ENCODE measurements around the gene NCKAP5. TPM values are rescaled to one million over a fixed set of nuclear protein-coding genes. Genes with fewer than 3 reads are reported as not detected.

NCKAP5 gene
- total and polyA plus RNA-seq, 2 experiments from 2014 or later: 0.65 to 0.86 TPM

DNA sequence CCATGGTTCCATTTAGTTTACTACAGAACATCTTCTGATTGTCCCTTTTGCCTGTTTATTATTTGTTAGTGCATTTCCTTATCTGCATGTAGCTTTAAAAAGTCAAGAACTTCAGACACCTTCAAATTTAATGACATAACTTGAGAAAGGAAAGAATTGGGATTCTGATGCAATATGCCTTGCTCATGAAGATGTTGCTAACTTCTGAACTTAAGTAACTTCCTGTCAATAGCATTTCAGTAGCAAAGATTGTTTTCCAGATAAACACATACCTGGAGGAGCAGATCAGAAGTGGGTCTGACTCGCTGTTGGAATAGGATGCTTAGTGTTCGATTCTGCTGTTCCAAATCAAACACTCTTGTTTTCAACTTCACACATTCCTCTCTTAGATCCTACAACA lies 708.0 kb downstream of the NCKAP5 start:
- WGBS, 2 experiments (ENCODE audit: low coverage in 1 of 2, low lambda C conversion rate in 2 of 2, missing lambda C conversion rate in 2 of 2): 76 to 90% methylated on average over 2 of the region's 2 CpGs
- no peak overlapping the region for H3K4me2 ChIP-seq (ENCODE audit: unreplicated experiment)

GRCh38 chr2:132859590-132859989 lies 708.7 kb downstream of the NCKAP5 start:
- Histone ChIP-seq H3K4me1 (ENCODE audit: insufficient read depth) (no peaks in the 10 kb centered on the region), H3K4me2 (ENCODE audit: unreplicated experiment) (no peak overlapping the region), H3K9me2 (ENCODE audit: insufficient read depth) (no peaks in the 10 kb centered on the region), H3K36me3 (ENCODE audit: low read depth) (no peaks in the 10 kb centered on the region), H3K9ac (no peak overlapping the region), H3F3A (ENCODE audit: insufficient read depth) (no peaks in the 10 kb centered on the region), H3K79me2 (ENCODE audit: insufficient read depth) (no peaks in the 10 kb centered on the region), H2AFZ (no peak overlapping the region), H3K27me3 (replicated peaks; ENCODE audit: insufficient read depth) (no peaks in the 10 kb centered on the region), H3K27ac (no peak overlapping the region), H3K9me3 (ENCODE audit: low read depth) (no peaks in the 10 kb centered on the region), H3K4me3 (no peak overlapping the region), H4K20me1 (ENCODE audit: insufficient read depth) (no peaks in the 10 kb centered on the region)
- WGBS, 2 experiments (ENCODE audit: low coverage in 1 of 2, low lambda C conversion rate in 2 of 2, missing lambda C conversion rate in 2 of 2): 54 to 55% methylated on average over 5 of the region's 5 CpGs
- in situ Hi-C loops (cut with MboI): no loop called here
- no peak for TF ChIP-seq EZH2phosphoT487 (IDR thresholded peaks at IDR 0.05; ENCODE audit: insufficient read depth, low read depth)
- TF ChIP-seq EZH2 (IDR thresholded peaks at IDR 0.05; ENCODE audit: insufficient read depth, poor library complexity, severe bottlenecking): no peak
- DNase-seq: no peak

More for the DNA sequence above, 708.0 kb downstream of the NCKAP5 start:
- Histone ChIP-seq H3K9ac (no peak overlapping the region), H3K9me2 (ENCODE audit: insufficient read depth) (no peaks in the 10 kb centered on the region), H3K79me2 (ENCODE audit: insufficient read depth) (no peaks in the 10 kb centered on the region), H3K9me3 (ENCODE audit: low read depth) (no peaks in the 10 kb centered on the region), H3K27me3 (replicated peaks; ENCODE audit: insufficient read depth) (no peaks in the 10 kb centered on the region), H3K4me1 (ENCODE audit: insufficient read depth) (no peaks in the 10 kb centered on the region), H3K27ac (no peak overlapping the region), H2AFZ (no peak overlapping the region), H3K4me3 (no peak overlapping the region), H4K20me1 (ENCODE audit: insufficient read depth) (no peaks in the 10 kb centered on the region), H3K36me3 (ENCODE audit: low read depth) (no peaks in the 10 kb centered on the region), H3F3A (ENCODE audit: insufficient read depth) (no peaks in the 10 kb centered on the region)
- in situ Hi-C loops (cut with MboI): no loop called here
- peak; percentile 1 for DNase-seq
- TF ChIP-seq EZH2phosphoT487 (IDR thresholded peaks at IDR 0.05; ENCODE audit: insufficient read depth, low read depth) (no peak), EZH2 (IDR thresholded peaks at IDR 0.05; ENCODE audit: insufficient read depth, poor library complexity, severe bottlenecking) (no peak)

GRCh38 chr2:132857319-132857718 lies 710.9 kb downstream of the NCKAP5 start:
- no peaks in the 10 kb centered on the region for H3K9me2 ChIP-seq (ENCODE audit: insufficient read depth)
- H2AFZ ChIP-seq: no peak overlapping the region
- H3F3A ChIP-seq (ENCODE audit: insufficient read depth): no peaks in the 10 kb centered on the region
- TF ChIP-seq EZH2phosphoT487 (IDR thresholded peaks at IDR 0.05; ENCODE audit: insufficient read depth, low read depth) (no peak), EZH2 (IDR thresholded peaks at IDR 0.05; ENCODE audit: insufficient read depth, poor library complexity, severe bottlenecking) (no peak)
- no peak overlapping the region for H3K4me3 ChIP-seq
- no peaks in the 10 kb centered on the region for H3K27me3 ChIP-seq (replicated peaks; ENCODE audit: insufficient read depth)
- WGBS, 2 experiments (ENCODE audit: low coverage in 1 of 2, low lambda C conversion rate in 2 of 2, missing lambda C conversion rate in 2 of 2): 42 to 43% methylated on average over 1 of the region's 1 CpG
- H4K20me1 ChIP-seq (ENCODE audit: insufficient read depth): no peaks in the 10 kb centered on the region
- H3K9me3 ChIP-seq (ENCODE audit: low read depth): no peaks in the 10 kb centered on the region
- no peaks in the 10 kb centered on the region for H3K36me3 ChIP-seq (ENCODE audit: low read depth)
- H3K4me2 ChIP-seq (ENCODE audit: unreplicated experiment): no peak overlapping the region
- no peak for DNase-seq
- no peaks in the 10 kb centered on the region for H3K4me1 ChIP-seq (ENCODE audit: insufficient read depth)
- no peaks in the 10 kb centered on the region for H3K79me2 ChIP-seq (ENCODE audit: insufficient read depth)
- in situ Hi-C loops (cut with MboI): no loop called here
- no peak overlapping the region for H3K9ac ChIP-seq
- no peak overlapping the region for H3K27ac ChIP-seq

DNA sequence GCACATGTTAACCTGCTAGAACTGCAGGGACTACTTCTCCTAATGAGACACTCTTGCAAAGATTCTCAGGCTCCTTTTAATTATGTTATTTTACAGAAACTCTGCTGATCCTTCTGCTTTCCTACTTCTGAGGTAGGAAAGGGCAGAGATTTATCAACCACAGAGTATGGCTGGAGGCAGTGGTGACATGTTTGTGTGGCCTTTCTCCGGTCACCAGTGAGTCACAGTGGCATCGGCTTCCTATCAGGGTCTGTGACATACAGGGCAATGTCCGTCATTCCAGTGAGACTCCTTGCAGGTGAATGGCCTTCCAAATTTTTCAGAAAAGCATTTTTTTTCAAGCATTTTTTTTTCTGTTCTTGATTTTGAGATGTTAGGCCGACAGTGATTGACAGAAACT lies 717.6 kb downstream of the NCKAP5 start:
- Histone ChIP-seq H3K4me3 (no peak overlapping the region), H3K4me1 (ENCODE audit: insufficient read depth) (no peaks in the 10 kb centered on the region), H3K27ac (no peak overlapping the region), H3K36me3 (ENCODE audit: low read depth) (no peaks in the 10 kb centered on the region), H3K79me2 (ENCODE audit: insufficient read depth) (no peaks in the 10 kb centered on the region), H3K9ac (no peak overlapping the region), H4K20me1 (ENCODE audit: insufficient read depth) (no peaks in the 10 kb centered on the region), H3K27me3 (replicated peaks; ENCODE audit: insufficient read depth) (no peaks in the 10 kb centered on the region), H3K9me2 (ENCODE audit: insufficient read depth) (no peaks in the 10 kb centered on the region), H3K9me3 (ENCODE audit: low read depth) (no peaks in the 10 kb centered on the region), H3K4me2 (ENCODE audit: unreplicated experiment) (no peak overlapping the region), H3F3A (ENCODE audit: insufficient read depth) (no peaks in the 10 kb centered on the region), H2AFZ (no peak overlapping the region)
- TF ChIP-seq EZH2 (IDR thresholded peaks at IDR 0.05; ENCODE audit: insufficient read depth, poor library complexity, severe bottlenecking): no peak
- no peak for TF ChIP-seq EZH2phosphoT487 (IDR thresholded peaks at IDR 0.05; ENCODE audit: insufficient read depth, low read depth)
- in situ Hi-C loops (cut with MboI): no loop called here
- WGBS, 2 experiments (ENCODE audit: low coverage in 1 of 2, low lambda C conversion rate in 2 of 2, missing lambda C conversion rate in 2 of 2): 63 to 71% methylated on average over 4 of the region's 4 CpGs
- no peak for DNase-seq

DNA sequence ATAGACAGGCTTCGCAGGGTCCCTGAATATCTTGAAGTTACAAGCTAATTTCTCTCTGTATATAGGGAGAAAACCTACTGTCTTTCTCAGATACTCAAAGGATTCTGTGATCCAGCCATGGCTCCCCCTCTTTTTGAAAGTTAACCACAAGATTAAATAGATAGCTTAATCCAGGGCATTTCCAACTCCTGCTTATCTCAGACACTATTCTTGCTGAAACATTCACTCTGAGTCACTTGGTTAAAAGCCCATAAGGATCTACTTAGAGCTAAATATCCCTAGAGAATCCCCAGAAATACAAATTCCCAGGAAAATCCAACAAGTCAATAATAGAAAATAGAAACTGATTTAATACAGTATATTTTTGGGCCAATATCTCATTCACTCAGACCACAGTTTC lies 719.1 kb downstream of the NCKAP5 start:
- in situ Hi-C loops (cut with MboI): no loop called here
- peak; percentile 51 for DNase-seq
- H3K79me2 ChIP-seq (ENCODE audit: insufficient read depth): no peaks in the 10 kb centered on the region
- no peak overlapping the region for H3K4me3 ChIP-seq
- H4K20me1 ChIP-seq (ENCODE audit: insufficient read depth): no peaks in the 10 kb centered on the region
- 64 to 75% methylated on average over 1 of the region's 1 CpG for WGBS, 2 experiments (ENCODE audit: low coverage in 1 of 2, low lambda C conversion rate in 2 of 2, missing lambda C conversion rate in 2 of 2)
- H3F3A ChIP-seq (ENCODE audit: insufficient read depth): no peaks in the 10 kb centered on the region
- no peak for TF ChIP-seq EZH2 (IDR thresholded peaks at IDR 0.05; ENCODE audit: insufficient read depth, poor library complexity, severe bottlenecking)
- TF ChIP-seq EZH2phosphoT487 (IDR thresholded peaks at IDR 0.05; ENCODE audit: insufficient read depth, low read depth): no peak
- H3K9me2 ChIP-seq (ENCODE audit: insufficient read depth): no peaks in the 10 kb centered on the region
- H3K36me3 ChIP-seq (ENCODE audit: low read depth): no peaks in the 10 kb centered on the region
- H2AFZ ChIP-seq: no peak overlapping the region
- no peaks in the 10 kb centered on the region for H3K27me3 ChIP-seq (replicated peaks; ENCODE audit: insufficient read depth)
- no peaks in the 10 kb centered on the region for H3K9me3 ChIP-seq (ENCODE audit: low read depth)
- no peaks in the 10 kb centered on the region for H3K4me1 ChIP-seq (ENCODE audit: insufficient read depth)
- H3K27ac ChIP-seq: no peak overlapping the region
- no peak overlapping the region for H3K9ac ChIP-seq
- H3K4me2 ChIP-seq (ENCODE audit: unreplicated experiment): no peak overlapping the region

Measured in GM23248 (cell line).